Activated CD8-positive, alpha-beta T cell treated with anti-CD3 and anti-CD28 coated beads for 36 hours (primary cell): Measurements from ENCODE around the gene MTCH2. TPM values are rescaled to one million over a fixed set of nuclear protein-coding genes. Genes with fewer than 3 reads are reported as not detected.

Source experiments
- ATAC-seq: fragments of 200-7000 bp; cut with Tn5 transposase; one replicate; pipeline ENCODE4 v1.10.0; 2021; ENCODE audit warnings: mild to moderate bottlenecking, moderate library complexity
- CTCF ChIA-PET: fragments of 350-600 bp; sonication (Branson Sonifier 250); formaldehyde crosslinking; loops from one replicate; lab custom pipeline; 2021; ENCODE audit warnings: antibody characterized with exemption; lab: Charles Lee
- POLR2A ChIA-PET: fragments of 350-600 bp; sonication (Branson Sonifier 250); formaldehyde crosslinking; loops from one replicate; lab custom pipeline; 2021; ENCODE audit warnings: antibody characterized with exemption; lab: Charles Lee
- DNase-seq: peaks from one replicate; pipeline ENCODE4 v3.0.0-alpha.2; 2020
- H3K27ac Mint-ChIP-seq: one replicate; pipeline ENCODE4 v1.8.0; 2021; ENCODE audit warnings: mild to moderate bottlenecking, mixed read lengths
- H3K27me3 Mint-ChIP-seq: one replicate; pipeline ENCODE4 v1.8.0; 2021; ENCODE audit warnings: mixed read lengths
- H3K36me3 Mint-ChIP-seq: one replicate; pipeline ENCODE4 v1.8.0; 2021; ENCODE audit warnings: low read depth, mixed read lengths
- H3K4me1 Mint-ChIP-seq: one replicate; pipeline ENCODE4 v1.8.0; 2021; ENCODE audit warnings: low read depth, mixed read lengths
- H3K4me3 Mint-ChIP-seq: one replicate; pipeline ENCODE4 v1.8.0; 2021; ENCODE audit warnings: mild to moderate bottlenecking, moderate library complexity, mixed read lengths
- H3K9me3 Mint-ChIP-seq: one replicate; pipeline ENCODE4 v1.8.0; 2021; ENCODE audit warnings: mixed read lengths
- CTCF ChIP-seq: fragments of 200-600 bp; IDR thresholded peaks from one replicate; pipeline ENCODE4 v1.8.0; 2022; ENCODE audit warnings: antibody characterized with exemption, mild to moderate bottlenecking
- intact Hi-C: fragments of 100-400 bp; cut with micrococcal nuclease; formaldehyde crosslinking; loops from one replicate; pipeline ENCODE4 v1.10.0; 2022
- total RNA-seq, 2 experiments: library from RNA; stranded (reverse); gene quantifications; one replicate each; pipeline ENCODE4 v1.2.3, GENCODE V29; 2021

The MTCH2 gene
- total RNA-seq, 2 experiments from 2014 or later: 144 to 145 TPM

- ChIA-PET CTCF (interaction anchor here (0.9 to 1.7 kb wide), 3 partner anchors 8 to 56 kb away, joined by 3 to 7 read pairs (median 3); partner anchors contain the start of gene PTPMT1), POLR2A (no interaction called here)
- no peak overlapping the region for H3K4me3 Mint-ChIP-seq
- ATAC-seq (no peak), DNase-seq (no peak)
- no peak overlapping the region for H3K27ac Mint-ChIP-seq
- intact Hi-C loops: no loop called here
- H3K9me3 Mint-ChIP-seq: no peaks in the 10 kb centered on the region
- peaks cover 22% of the 10 kb centered on the region for H3K4me1 Mint-ChIP-seq
- no peaks in the 10 kb centered on the region for H3K27me3 Mint-ChIP-seq
- peaks cover 45% of the 10 kb centered on the region for H3K36me3 Mint-ChIP-seq
- no peak for TF ChIP-seq CTCF
These were observed 69.6 kb downstream of the MTCH2 start for GRCh38 chr11:47572715-47573255.

GRCh38 chr11:47571895-47572294, 70.5 kb downstream of the MTCH2 start:
- Mint-ChIP-seq H3K9me3 (no peaks in the 10 kb centered on the region), H3K4me3 (no peak overlapping the region), H3K4me1 (peaks cover 16% of the 10 kb centered on the region), H3K36me3 (peaks cover 41% of the 10 kb centered on the region), H3K27me3 (no peaks in the 10 kb centered on the region), H3K27ac (no peak overlapping the region)
- ChIA-PET CTCF (interaction anchor here (0.9 to 1.6 kb wide), 2 partner anchors 20 to 55 kb away, joined by 3 read pairs; no protein-coding TSS in a partner anchor), POLR2A (no interaction called here)
- TF ChIP-seq CTCF: no peak
- intact Hi-C loops: no loop called here
- ATAC-seq: no peak
- no peak for DNase-seq

- ChIA-PET CTCF (interaction anchor here (1.6 kb wide), 1 partner anchor 19 kb away, joined by 3 read pairs; no protein-coding TSS in a partner anchor), POLR2A (interaction anchor here (0.9 kb wide), 1 partner anchor 10 kb away, joined by 4 read pairs; no protein-coding TSS in a partner anchor)
- intact Hi-C loops: no loop called here
- Mint-ChIP-seq H3K9me3 (no peaks in the 10 kb centered on the region), H3K4me3 (no peak overlapping the region), H3K27me3 (no peaks in the 10 kb centered on the region), H3K27ac (peak overlapping the region; percentile 56), H3K4me1 (peaks cover 20% of the 10 kb centered on the region), H3K36me3 (peaks cover 37% of the 10 kb centered on the region)
- TF ChIP-seq CTCF: no peak
- DNase-seq: no peak
- ATAC-seq: no peak
These were observed 71.0 kb downstream of the MTCH2 start for GRCh38 chr11:47571357-47571729.

DNA sequence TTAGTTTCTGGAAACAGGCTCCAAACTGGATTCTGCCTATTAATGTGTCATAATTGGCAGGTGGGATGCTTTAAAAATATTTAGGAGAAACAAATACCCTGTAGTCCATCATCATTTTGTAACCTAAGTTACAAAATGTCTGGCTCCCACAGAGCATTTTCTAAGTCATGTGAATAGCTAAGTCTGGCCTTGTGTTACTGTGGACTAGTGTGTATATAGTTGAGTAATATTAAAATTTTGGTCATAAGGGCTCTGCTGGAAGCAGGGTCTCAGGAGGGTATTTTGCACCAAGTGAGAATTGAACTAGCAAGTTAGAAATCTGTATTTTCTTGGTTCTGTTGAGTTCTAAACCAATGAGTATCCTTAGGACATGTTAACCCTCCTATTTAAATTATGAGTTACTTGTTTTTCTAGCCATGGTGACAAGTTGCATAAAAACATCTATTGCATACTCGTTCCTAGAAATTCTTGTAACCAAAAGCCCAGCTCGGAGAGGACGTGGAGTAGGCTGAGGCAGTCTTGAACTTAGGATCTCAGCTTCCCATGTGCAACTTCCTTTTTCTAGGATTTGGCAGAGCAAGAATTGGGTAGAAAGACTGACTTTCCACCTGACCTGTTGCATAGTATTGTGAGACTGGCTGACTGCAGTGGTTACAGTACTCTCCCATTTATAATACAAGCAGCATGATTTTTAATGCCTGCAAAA, 71.6 kb downstream of the MTCH2 start:
- POLR2A ChIA-PET: interaction anchor here (0.6 to 1.2 kb wide), 3 partner anchors 8 to 72 kb away, joined by 3 to 7 read pairs (median 4); partner anchors contain the start of genes KBTBD4 and NDUFS3

More for the DNA sequence above, 71.6 kb downstream of the MTCH2 start:
- ATAC-seq: no peak
- Mint-ChIP-seq H3K27me3 (no peaks in the 10 kb centered on the region), H3K4me3 (no peak overlapping the region), H3K27ac (peak overlapping the region; percentile 56), H3K36me3 (peaks cover 33% of the 10 kb centered on the region), H3K9me3 (no peaks in the 10 kb centered on the region), H3K4me1 (peaks cover 21% of the 10 kb centered on the region)
- DNase-seq: no peak
- CTCF ChIA-PET: no interaction called here
- intact Hi-C loops: no loop called here
- no peak for TF ChIP-seq CTCF
